Diencephalon (tissue), 1 donor: ENCODE measurements around the gene GRID2IP. TPM values are rescaled to one million over a fixed set of nuclear protein-coding genes. Genes with fewer than 3 reads are reported as not detected.

Experiments
- total RNA-seq: library from RNA; depleted of rRNA; stranded (reverse); fragments of >200 nt; gene quantifications from one replicate; pipeline ENCODE4 v1.2.3, GENCODE V29; 2014

Gene GRID2IP
- 2.1 TPM for total RNA-seq

DNA sequence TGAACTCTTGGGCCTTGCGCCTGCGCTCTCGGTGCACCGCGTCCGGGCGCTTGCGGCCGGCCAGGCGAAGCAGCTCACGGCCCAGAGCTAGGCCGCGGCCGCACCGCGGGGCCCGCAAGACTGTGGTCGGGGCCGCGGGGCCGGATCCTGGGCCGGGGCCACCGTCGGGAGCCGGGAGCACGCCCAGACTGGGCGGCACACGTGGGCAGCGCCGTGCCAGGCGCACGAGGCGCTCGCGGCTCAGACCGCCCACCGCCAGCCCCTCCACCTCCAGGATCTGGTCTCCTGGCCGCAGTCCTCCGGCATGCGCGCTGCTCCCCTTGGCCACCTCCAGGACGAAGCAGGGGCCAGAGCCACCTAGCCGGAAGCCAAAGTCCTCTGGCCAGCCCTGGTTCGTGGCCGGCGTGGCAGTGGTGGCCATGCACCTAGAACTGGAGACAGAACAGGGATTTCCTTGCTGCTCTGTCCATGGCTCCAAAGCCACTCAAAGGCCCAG, at the start of gene GRID2IP:
Gene GRID2IP (minus strand): TSS at position 446 of the 496 bp plus-strand sequence. CDS start 25 bp downstream, at position 421.

DNA sequence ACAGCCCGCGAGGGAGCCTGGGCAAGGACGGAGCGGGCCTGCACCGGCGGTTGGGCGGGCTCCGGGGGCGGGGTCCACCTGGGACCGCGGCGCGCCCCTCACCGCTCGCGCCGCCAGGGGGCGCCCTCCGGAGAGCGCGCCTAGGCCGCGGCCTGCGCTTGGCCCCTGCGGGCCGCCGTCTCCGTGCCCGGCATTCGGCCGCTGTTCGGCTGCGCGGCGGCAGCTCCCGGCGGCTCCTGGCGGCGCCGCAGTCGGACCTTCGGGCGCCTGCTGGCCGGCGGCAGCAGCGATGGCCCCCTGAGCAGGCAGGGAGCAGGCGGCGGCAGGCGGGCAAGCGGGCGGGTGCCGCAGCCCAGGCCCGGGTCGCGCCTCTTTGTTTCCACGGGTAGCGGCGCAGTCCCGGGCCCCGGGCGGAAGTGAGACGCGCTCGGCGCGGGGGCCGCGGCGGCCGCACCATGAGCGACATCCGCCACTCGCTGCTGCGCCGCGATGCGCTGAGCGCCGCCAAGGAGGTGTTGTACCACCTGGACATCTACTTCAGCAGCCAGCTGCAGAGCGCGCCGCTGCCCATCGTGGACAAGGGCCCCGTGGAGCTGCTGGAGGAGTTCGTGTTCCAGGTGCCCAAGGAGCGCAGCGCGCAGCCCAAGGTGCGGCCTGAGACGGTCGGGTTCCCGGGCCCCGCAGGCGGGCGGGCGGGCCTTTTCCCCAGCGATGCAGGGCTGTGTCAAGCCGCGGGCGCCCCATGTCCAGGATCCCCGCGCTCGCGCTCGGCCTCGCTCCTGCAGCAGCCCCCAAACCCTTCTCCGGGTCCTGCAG, 38.8 kb upstream of the GRID2IP start, which contains the start of gene INTS15:
Gene INTS15 (plus strand): TSS at position 193 of the 816 bp plus-strand sequence. CDS start 263 bp downstream, at position 456.

DNA sequence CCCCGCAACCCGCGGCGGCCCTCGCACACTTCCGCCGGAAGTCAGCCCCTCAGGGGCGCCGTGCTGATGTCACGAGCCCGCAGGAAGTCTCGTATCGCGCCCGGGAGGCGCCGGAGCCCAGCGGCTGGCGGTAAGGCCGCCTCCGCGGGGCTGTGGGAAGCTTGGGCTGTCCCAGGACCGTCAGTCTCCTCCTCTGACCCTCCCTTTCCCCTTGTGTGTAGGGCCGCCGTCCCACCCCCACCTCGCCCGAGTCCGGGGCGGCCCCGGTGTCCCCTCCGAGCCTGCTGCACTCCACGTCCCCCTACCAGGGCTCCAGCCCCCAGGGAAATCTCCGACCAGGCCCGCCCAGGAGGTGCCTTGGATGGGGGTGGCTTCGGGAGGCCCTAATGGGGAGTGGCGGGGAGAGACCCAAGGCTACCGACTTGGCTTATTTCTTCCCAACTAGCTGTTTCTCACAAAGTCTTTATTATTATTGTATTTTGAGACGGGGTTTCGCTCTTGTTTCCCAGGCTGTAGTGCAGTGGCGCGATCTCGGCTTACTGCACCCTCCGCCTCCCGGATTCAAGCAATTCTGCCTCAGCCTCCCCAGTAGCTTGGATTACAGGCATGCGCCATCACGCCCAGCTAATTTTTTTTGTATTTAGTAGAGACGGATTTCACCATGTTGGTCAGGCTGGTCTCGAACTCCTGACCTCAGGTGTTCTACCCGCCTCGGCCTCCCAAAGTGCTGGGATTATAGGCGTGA, 26.3 kb upstream of the GRID2IP start, which contains the start of gene ZDHHC4:
Gene ZDHHC4 (plus strand): TSS at position 86 of the 745 bp plus-strand sequence. CDS start 3,108 bp downstream, outside the sequence.

DNA sequence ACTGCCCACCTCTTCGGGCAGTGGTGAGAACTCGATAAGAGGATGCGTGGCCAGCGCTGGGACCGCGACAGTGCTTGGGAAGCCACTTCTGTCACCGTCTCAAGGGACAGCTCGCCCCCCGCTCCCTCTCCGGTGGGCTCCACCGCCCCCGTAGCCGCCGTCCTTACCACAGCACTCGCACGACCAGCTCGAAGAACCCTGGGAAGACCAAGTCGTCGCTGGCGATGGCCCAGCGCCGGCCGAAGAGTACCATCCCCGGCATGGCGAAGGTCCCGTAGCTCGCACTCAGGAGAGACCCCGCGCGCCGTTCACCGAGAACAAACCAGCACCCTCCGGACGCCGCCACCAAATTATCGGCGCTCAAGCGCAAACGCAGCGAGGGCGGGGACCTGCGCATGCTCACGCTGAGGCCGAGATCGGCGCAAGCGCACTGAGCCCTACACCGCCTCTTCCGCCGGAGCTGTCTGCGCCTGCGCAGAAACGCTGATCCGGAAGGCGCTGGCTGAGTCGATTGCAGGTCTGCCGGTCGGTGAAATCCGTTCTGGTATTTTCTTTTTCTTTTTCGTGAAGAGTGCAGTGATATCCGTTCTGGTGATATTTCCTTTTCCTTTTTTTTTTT, 103.6 kb downstream of the GRID2IP start, which contains the start of gene DAGLB:
Gene DAGLB (minus strand): TSS at position 374 of the 619 bp plus-strand sequence. CDS start 112 bp downstream, at position 262.

Other genes with a start within 250 kb of the GRID2IP start
- 42.4 TPM for gene FAM220A, start 202.5 kb downstream of the GRID2IP start, total RNA-seq
- 61.8 TPM for gene RAC1, start 176.9 kb downstream of the GRID2IP start, total RNA-seq
- gene DAGLB, start 103.5 kb downstream of the GRID2IP start, total RNA-seq = 22.6 TPM
- 102 TPM for gene KDELR2, start 67.3 kb downstream of the GRID2IP start, total RNA-seq
- gene ZDHHC4, start 26.0 kb upstream of the GRID2IP start, total RNA-seq = 79.1 TPM
- gene INTS15, start 38.6 kb upstream of the GRID2IP start, total RNA-seq = 23.5 TPM
- 28.8 TPM for gene ZNF853, start 64.1 kb upstream of the GRID2IP start, total RNA-seq
- 17.3 TPM for gene ZNF316, start 85.9 kb upstream of the GRID2IP start, total RNA-seq
- gene ZNF12, start 155.5 kb upstream of the GRID2IP start, total RNA-seq = 29.8 TPM
- 6.0 TPM for gene RSPH10B2, start 202.6 kb upstream of the GRID2IP start, total RNA-seq